GM21515 (cell line): ENCODE data around the gene NDUFA13.

Source experiments
- ATAC-seq: cut with Tn5 transposase; IDR thresholded peaks from one replicate; pipeline ENCODE4 v1.9.1; 2021; ENCODE audit not compliant: unreplicated experiment

Gene NDUFA13

DNA sequence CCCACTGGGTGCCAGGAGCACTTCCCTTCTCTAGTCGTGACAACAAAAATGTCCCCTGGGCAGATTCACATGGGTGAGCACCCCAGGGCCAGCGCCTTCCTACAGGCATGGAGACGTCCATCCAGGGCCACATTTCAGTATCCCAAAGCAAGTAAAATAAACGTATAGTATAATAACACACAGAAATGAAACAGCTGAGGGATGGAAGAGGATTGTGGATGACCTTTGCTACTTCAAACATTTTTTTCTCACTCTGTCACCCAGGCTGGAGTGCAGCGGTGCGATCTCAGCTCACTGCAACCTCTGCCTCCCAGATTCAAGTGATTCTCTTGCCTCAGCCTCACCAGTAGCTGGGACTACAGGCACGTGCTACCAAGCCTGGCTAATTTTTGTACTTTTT, 50.3 kb downstream of the NDUFA13 start:
- no peak for ATAC-seq

DNA sequence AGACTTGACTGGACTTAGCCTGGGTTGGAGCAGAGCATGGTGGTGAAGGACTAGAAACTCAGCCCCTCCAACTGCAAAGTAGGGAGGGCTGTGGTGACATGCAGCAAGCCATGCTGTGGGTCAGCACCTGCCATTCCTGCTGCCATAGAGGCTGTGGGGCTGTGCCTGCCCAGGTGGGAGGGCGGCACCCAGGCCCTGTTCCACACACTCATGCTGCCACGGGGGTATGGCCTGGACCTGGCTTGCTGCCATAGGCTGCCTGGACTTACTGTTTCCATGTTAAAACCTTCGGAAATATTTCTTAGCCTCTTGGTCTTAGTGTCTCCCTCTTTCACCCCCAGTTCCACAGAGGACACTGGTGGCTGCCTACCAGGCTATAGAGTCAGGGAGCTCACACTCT, 51.4 kb downstream of the NDUFA13 start:
- no peak for ATAC-seq

- no peak for ATAC-seq
Observed at GRCh38 chr19:19568802-19569756, 53.1 kb downstream of the NDUFA13 start.

DNA sequence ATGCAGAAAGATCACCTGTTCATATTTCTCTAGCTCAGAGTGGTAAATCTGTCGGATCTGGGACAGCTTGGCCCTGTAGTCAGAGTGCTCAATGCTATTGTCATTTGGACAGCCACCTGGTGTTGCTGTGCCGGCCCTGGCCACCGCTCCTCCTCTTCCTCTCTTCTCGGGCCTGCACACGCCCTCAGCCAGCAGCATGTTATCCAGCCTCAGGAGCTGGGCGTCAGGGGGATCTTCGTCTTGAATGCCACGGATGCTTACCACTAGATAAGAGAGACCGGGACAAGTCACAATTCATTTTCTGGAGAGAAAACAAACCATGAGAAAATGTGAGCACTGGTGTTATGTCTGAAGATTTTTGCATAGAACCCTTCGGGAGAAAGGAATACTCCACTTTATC, 54.5 kb downstream of the NDUFA13 start:
- ATAC-seq, result no peak

GRCh38 chr19:19571071-19571786, 55.2 kb downstream of the NDUFA13 start:
- ATAC-seq, result no peak

DNA sequence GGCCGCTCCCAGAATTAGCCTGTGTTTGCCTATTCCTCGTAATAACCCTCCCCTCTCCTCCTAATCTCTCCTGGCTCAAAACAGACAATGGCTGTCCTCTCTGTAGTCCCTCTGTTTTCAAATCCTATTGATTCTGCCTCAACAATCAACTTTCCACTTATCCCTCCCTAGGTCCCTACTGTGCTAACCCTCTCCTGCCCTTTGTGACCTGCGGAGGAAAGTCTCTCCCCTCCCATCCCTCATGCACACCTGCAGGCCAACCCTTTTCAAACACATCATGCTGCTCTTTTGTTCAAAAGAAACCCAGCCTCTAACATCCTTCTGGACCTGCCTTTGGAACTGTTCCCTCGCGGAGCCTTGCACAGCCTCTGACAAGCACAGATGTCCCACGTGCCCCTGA, 59.4 kb downstream of the NDUFA13 start:
- ATAC-seq, result no peak
